Left ventricle myocardium inferior (tissue), 1 donor: Measurements from ENCODE around the gene IKBKE. TPM values are rescaled to one million over a fixed set of nuclear protein-coding genes. Genes with fewer than 3 reads are reported as not detected.
A peak's percentile ranks its signal among the peaks of the same experiment; 100 is the strongest.

ENCODE experiments used
- DNase-seq: peaks from one replicate; pipeline ENCODE4 v3.0.0-alpha.2; 2020
- H3K27ac ChIP-seq: fragments of 200-600 bp; replicated peaks from 2 replicates; pipeline ENCODE4 v1.8.0; 2021
- H3K27me3 ChIP-seq: fragments of 200-600 bp; 2 replicates; pipeline ENCODE4 v1.8.0; 2021; ENCODE audit warnings: low read depth
- H3K36me3 ChIP-seq: fragments of 200-600 bp; 2 replicates; pipeline ENCODE4 v1.8.0; 2021
- H3K4me1 ChIP-seq: fragments of 200-600 bp; 2 replicates; pipeline ENCODE4 v1.8.0; 2021
- H3K4me3 ChIP-seq: fragments of 200-600 bp; 2 replicates; pipeline ENCODE4 v1.8.0; 2021; ENCODE audit warnings: mild to moderate bottlenecking, moderate library complexity
- H3K9me3 ChIP-seq: fragments of 200-600 bp; replicated peaks from 2 replicates; pipeline ENCODE4 v1.8.0; 2021
- CTCF ChIP-seq: fragments of 200-600 bp; IDR thresholded peaks from 2 replicates; pipeline ENCODE4 v1.8.0; 2021; ENCODE audit warnings: antibody characterized with exemption, mild to moderate bottlenecking, borderline replicate concordance
- intact Hi-C: fragments of 100-400 bp; cut with micrococcal nuclease; formaldehyde crosslinking; loops from one replicate; pipeline ENCODE4 v1.11.0; 2022
- long read RNA-seq: library from polyadenylated mRNA; unstranded; transcript quantifications from one replicate; pipeline ENCODE4 v2.0.0, GENCODE V29; 2021
- total RNA-seq: library from RNA; stranded (reverse); fragmentation: NEBNext Ultra II Directional; extraction: Animal tissue kit (Norgen Biotek cat#: 25700); gene quantifications from one replicate; pipeline ENCODE4 v1.2.1, GENCODE V29; 2021
- donor health status: DM: no; HTN: yes; CAD: no; lungs with severe emphysema.

IKBKE gene
- 0.80 TPM for total RNA-seq
- long read RNA-seq, partial matches to known transcripts: 0 of 1 reads
- long read RNA-seq, other reads (novel, unspliced or antisense): 0 of 1 reads

GRCh38 chr1:206469933-206470691 lies at the start of gene IKBKE:
TSS of gene IKBKE (plus strand) at chr1:206470476. CDS start at chr1:206473228, 2,752 bp downstream.
- TF ChIP-seq CTCF: peak; percentile 27
- H3K36me3 ChIP-seq: no peaks in the 10 kb centered on the region
- H3K4me1 ChIP-seq: peaks cover 35% of the 10 kb centered on the region
- DNase-seq: no peak
- peak within 1 kb of the TSS; percentile 66 for H3K4me3 ChIP-seq
- intact Hi-C loops: no loop called here
- H3K27me3 ChIP-seq: peaks cover 30% of the 10 kb centered on the region
- no peak within 1 kb of the TSS for H3K27ac ChIP-seq
- no peaks in the 10 kb centered on the region for H3K9me3 ChIP-seq

GRCh38 chr1:206421616-206422340 lies 48.5 kb upstream of the IKBKE start:
- intact Hi-C loops: no loop called here
- H3K36me3 ChIP-seq: peaks cover 41% of the 10 kb centered on the region
- H3K4me1 ChIP-seq: peaks cover 25% of the 10 kb centered on the region
- no peak overlapping the region for H3K4me3 ChIP-seq
- no peaks in the 10 kb centered on the region for H3K9me3 ChIP-seq
- TF ChIP-seq CTCF: no peak
- no peak for DNase-seq
- H3K27me3 ChIP-seq: no peaks in the 10 kb centered on the region
- H3K27ac ChIP-seq: no peak overlapping the region

- no peak overlapping the region for H3K27ac ChIP-seq
- TF ChIP-seq CTCF: no peak
- no peak overlapping the region for H3K4me3 ChIP-seq
- H3K9me3 ChIP-seq: no peaks in the 10 kb centered on the region
- H3K4me1 ChIP-seq: peaks cover 18% of the 10 kb centered on the region
- no peak for DNase-seq
- intact Hi-C loops: no loop called here
- H3K36me3 ChIP-seq: peaks cover 34% of the 10 kb centered on the region
- no peaks in the 10 kb centered on the region for H3K27me3 ChIP-seq
Observed at GRCh38 chr1:206422525-206422924, 47.8 kb upstream of the IKBKE start.

GRCh38 chr1:206427291-206427690 lies 43.0 kb upstream of the IKBKE start:
- peaks cover 20% of the 10 kb centered on the region for H3K4me1 ChIP-seq
- H3K4me3 ChIP-seq: no peak overlapping the region
- no peak for DNase-seq
- intact Hi-C loops: no loop called here
- no peaks in the 10 kb centered on the region for H3K27me3 ChIP-seq
- no peak overlapping the region for H3K27ac ChIP-seq
- TF ChIP-seq CTCF: no peak
- H3K9me3 ChIP-seq: no peaks in the 10 kb centered on the region
- peaks cover 27% of the 10 kb centered on the region for H3K36me3 ChIP-seq

- Histone ChIP-seq H3K36me3 (peaks cover 7% of the 10 kb centered on the region), H3K27ac (peak overlapping the region; percentile 71), H3K9me3 (no peaks in the 10 kb centered on the region), H3K4me3 (no peak overlapping the region), H3K4me1 (peaks cover 20% of the 10 kb centered on the region), H3K27me3 (no peaks in the 10 kb centered on the region)
- TF ChIP-seq CTCF: no peak
- DNase-seq: no peak
- intact Hi-C loops: no loop called here
Observed at GRCh38 chr1:206429421-206429820, 40.9 kb upstream of the IKBKE start.
